Hematopoietic multipotent progenitor cell treated with erythropoietin and hydrocortisone succinate and interleukin-3 and kit ligand, for 4 days (in vitro differentiated cells): Measurements from ENCODE around the gene XCL2.
A peak's percentile ranks its signal among the peaks of the same experiment; 100 is the strongest.
"Not testable (repeated sequence)": the region's sequence is repeated elsewhere in the genome, so short reads cannot be mapped to it uniquely, and the experiment has no call there.

Experiments
- DNase-seq: peaks from one replicate; pipeline ENCODE4 v3.0.0-alpha.2; 2015

Gene XCL2

GRCh38 chr1:168555508-168556046, 11.8 kb upstream of the XCL2 start:
- DNase-seq = no peak

- peak; percentile 21 for DNase-seq
Measured at GRCh38 chr1:168554603-168555483, 11.0 kb upstream of the XCL2 start.

GRCh38 chr1:168553680-168554553, 10.1 kb upstream of the XCL2 start:
- DNase-seq = no peak

- DNase-seq = no peak
Measured at GRCh38 chr1:168552961-168553360, 9.2 kb upstream of the XCL2 start.

GRCh38 chr1:168551688-168552087, 7.9 kb upstream of the XCL2 start:
- no peak for DNase-seq

GRCh38 chr1:168550971-168551370, 7.2 kb upstream of the XCL2 start:
- no peak for DNase-seq

- DNase-seq = not testable (repeated sequence)
Measured at GRCh38 chr1:168546553-168546895, 2.7 kb upstream of the XCL2 start.

- DNase-seq = peak; percentile 64
Measured at GRCh38 chr1:168545678-168546552, 2.1 kb upstream of the XCL2 start.

GRCh38 chr1:168542978-168543377, 819 bp downstream of the XCL2 start:
- DNase-seq = not testable (repeated sequence)

GRCh38 chr1:168540798-168541197, 3.0 kb downstream of the XCL2 start:
- not testable (repeated sequence) for DNase-seq

- peak; percentile 93 for DNase-seq
Measured at GRCh38 chr1:168535536-168535935, 8.3 kb downstream of the XCL2 start.

GRCh38 chr1:168531615-168532345, 12.0 kb downstream of the XCL2 start:
- no peak for DNase-seq

GRCh38 chr1:168529518-168529917, 14.3 kb downstream of the XCL2 start:
- DNase-seq = no peak

GRCh38 chr1:168521401-168522000, 22.3 kb downstream of the XCL2 start:
- peak; percentile 27 for DNase-seq

GRCh38 chr1:168520832-168521231, 23.0 kb downstream of the XCL2 start:
- no peak for DNase-seq

GRCh38 chr1:168520052-168520751, 23.6 kb downstream of the XCL2 start:
- DNase-seq = peak; percentile 60

- no peak for DNase-seq
Measured at GRCh38 chr1:168518813-168519212, 25.0 kb downstream of the XCL2 start.

- DNase-seq = peak; percentile 23
Measured at GRCh38 chr1:168518201-168518689, 25.6 kb downstream of the XCL2 start.

GRCh38 chr1:168514455-168514854, 29.3 kb downstream of the XCL2 start:
- peak; percentile 16 for DNase-seq

- no peak for DNase-seq
Measured at GRCh38 chr1:168513656-168514404, 30.0 kb downstream of the XCL2 start.
